Keratinocyte (primary cell): ENCODE data around the gene CNTNAP5. TPM values are rescaled to one million over a fixed set of nuclear protein-coding genes. Genes with fewer than 3 reads are reported as not detected.

Source experiments
- DNase-seq: peaks from one replicate; pipeline ENCODE4 v3.0.0-alpha.2; 2011; ENCODE audit warnings: low read depth, missing footprints, low spot score
- FAIRE-seq: peaks from 2 replicates; lab custom pipeline; 2011; peaks lifted over from hg19 to GRCh38; lab: Jason Lieb, UNC
- H2AFZ ChIP-seq: 2 replicates; pipeline ENCODE4 v1.6.0; 2012; ENCODE audit warnings: low read length, control low read depth, inconsistent platforms; ENCODE audit not compliant: control insufficient read depth
- H3K27ac ChIP-seq: 2 replicates; pipeline ENCODE4 v1.5.1; 2011; ENCODE audit warnings: low read length; ENCODE audit not compliant: control insufficient read depth, insufficient read depth
- H3K27me3 ChIP-seq: 3 replicates; pipeline ENCODE4 v1.6.0; 2011; ENCODE audit warnings: low read length; ENCODE audit not compliant: control insufficient read depth, insufficient read depth; ENCODE audit errors: extremely low read depth
- H3K36me3 ChIP-seq, 2 experiments: 2 replicates in 1 of 2; 3 replicates in 1 of 2; pipeline ENCODE4 v1.5.1; 2011; ENCODE audit warnings: low read length in 2 of 2, mild to moderate bottlenecking in 1 of 2; ENCODE audit not compliant: control insufficient read depth in 2 of 2, insufficient read depth in 2 of 2; ENCODE audit errors: extremely low read depth in 1 of 2
- H3K4me1 ChIP-seq: 3 replicates; pipeline ENCODE4 v1.5.1; 2011; ENCODE audit warnings: low read length; ENCODE audit not compliant: control insufficient read depth, insufficient read depth; ENCODE audit errors: extremely low read depth
- H3K4me2 ChIP-seq: 3 replicates; pipeline ENCODE4 v1.6.0; 2011; ENCODE audit warnings: low read depth, low read length; ENCODE audit not compliant: control insufficient read depth, insufficient read depth; ENCODE audit errors: extremely low read depth
- H3K4me3 ChIP-seq, 3 experiments: fragments of 200-600 bp in 1 of 3; sonication (generic) in 1 of 3; 2 replicates in 2 of 3; 3 replicates in 1 of 3; pipeline ENCODE4 v1.5.1; 2011 to 2016; ENCODE audit warnings: low read length in 3 of 3, mild to moderate bottlenecking in 3 of 3, control low read depth in 2 of 3, inconsistent platforms in 1 of 3, low read depth in 1 of 3, mixed read lengths in 1 of 3, mixed run types in 1 of 3, moderate library complexity in 1 of 3; ENCODE audit not compliant: control insufficient read depth in 2 of 3, insufficient read depth in 2 of 3; ENCODE audit errors: extremely low read depth in 1 of 3
- H3K79me2 ChIP-seq: 2 replicates; pipeline ENCODE4 v1.6.0; 2012; ENCODE audit warnings: low read length; ENCODE audit not compliant: control insufficient read depth, insufficient read depth
- H3K9ac ChIP-seq: 3 replicates; pipeline ENCODE4 v1.6.0; 2011; ENCODE audit warnings: low read length; ENCODE audit not compliant: control insufficient read depth, insufficient read depth; ENCODE audit errors: extremely low read depth
- H3K9me1 ChIP-seq: 3 replicates; pipeline ENCODE4 v1.6.0; 2011; ENCODE audit warnings: low read length; ENCODE audit not compliant: control insufficient read depth, insufficient read depth; ENCODE audit errors: extremely low read depth
- H3K9me3 ChIP-seq: 2 replicates; pipeline ENCODE4 v1.5.1; 2012; ENCODE audit warnings: low read depth, low read length; ENCODE audit not compliant: control insufficient read depth
- H4K20me1 ChIP-seq: 3 replicates; pipeline ENCODE4 v1.6.0; 2011; ENCODE audit warnings: low read length; ENCODE audit not compliant: control insufficient read depth, insufficient read depth; ENCODE audit errors: extremely low read depth
- EZH2 ChIP-seq: IDR thresholded peaks from one replicate; pipeline ENCODE4 v1.6.1; 2012; ENCODE audit warnings: inconsistent platforms, mild to moderate bottlenecking, low read length, moderate library complexity
- dilution Hi-C: fragments of 300-500 bp; cut with MboI; formaldehyde crosslinking; loops from one replicate; pipeline ENCODE4 v1.7.0; 2020; ENCODE audit warnings: low sequenced_read_pairs; ENCODE audit not compliant: extremely low pct_ligation_motif_present
- polyA plus RNA-seq, 5 experiments: library from polyadenylated mRNA; depleted of rRNA in 3 of 5; stranded (reverse) in 3 of 5; stranded (forward) in 1 of 5; unstranded in 1 of 5; fragments of >200 nt; gene quantifications; 1 replicate in 1 of 5; 2 replicates in 3 of 5; 3 replicates in 1 of 5; pipeline versions ENCODE4 v1.2.1 to v1.2.3, GENCODE V29; 2011 to 2012; ENCODE audit warnings: missing spikeins in 2 of 5, low read depth in 1 of 5, low replicate concordance in 1 of 5
- TF ChIP-seq, protein P1 (sequence below), 3 experiments: IDR thresholded peaks in 1 of 3; conservative IDR thresholded peaks in 1 of 3; optimal IDR thresholded peaks in 1 of 3; 2 replicates in 2 of 3; 3 replicates in 1 of 3; pipeline versions ENCODE3 to v1.5.1; 2011; ENCODE audit warnings: low read length in 3 of 3, mild to moderate bottlenecking in 3 of 3, moderate library complexity in 2 of 3, control low read depth in 1 of 3, inconsistent platforms in 1 of 3; ENCODE audit not compliant: insufficient read depth in 2 of 3; ENCODE audit errors: extremely low read depth in 1 of 3

CNTNAP5 gene
- polyA plus RNA-seq, 1 donor (not counting 4 experiments of a cell fraction or from before 2014, with no cell fraction given), result not detected

DNA sequence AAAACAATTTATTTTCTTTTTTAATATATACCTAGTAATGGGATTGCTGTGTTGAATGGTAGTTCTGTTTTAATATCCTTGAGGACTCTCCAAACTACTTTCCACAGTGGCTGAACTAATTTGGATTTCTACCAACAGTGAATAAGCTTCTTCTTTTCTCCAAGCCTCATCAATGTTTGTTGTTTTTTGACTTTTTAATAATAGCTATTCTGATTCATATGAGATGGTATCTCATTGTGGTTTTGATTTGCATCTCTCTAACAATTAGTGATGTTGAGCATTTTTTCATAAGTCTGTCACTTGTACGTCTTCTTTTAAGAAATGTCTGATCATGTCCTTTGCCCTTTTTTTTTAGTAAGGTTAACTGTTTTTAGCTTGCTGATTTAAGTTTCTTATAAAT is 863.3 kb downstream of the CNTNAP5 start:
- Histone ChIP-seq H3K9me3 (no peaks in the 10 kb centered on the region), H4K20me1 (no peaks in the 10 kb centered on the region), H3K4me2 (no peak overlapping the region), H3K4me3 (no peak overlapping the region), H3K79me2 (no peaks in the 10 kb centered on the region), H2AFZ (no peak overlapping the region), H3K27ac (no peak overlapping the region), H3K27me3 (no peaks in the 10 kb centered on the region), H3K4me1 (no peaks in the 10 kb centered on the region), H3K36me3 (no peaks in the 10 kb centered on the region), H3K9ac (no peak overlapping the region), H3K9me1 (no peaks in the 10 kb centered on the region)
- dilution Hi-C loops, result no loop called here
- DNase-seq (no peak), FAIRE-seq (no peak)
- TF ChIP-seq EZH2, result no peak
- TF ChIP-seq, protein P1, sequence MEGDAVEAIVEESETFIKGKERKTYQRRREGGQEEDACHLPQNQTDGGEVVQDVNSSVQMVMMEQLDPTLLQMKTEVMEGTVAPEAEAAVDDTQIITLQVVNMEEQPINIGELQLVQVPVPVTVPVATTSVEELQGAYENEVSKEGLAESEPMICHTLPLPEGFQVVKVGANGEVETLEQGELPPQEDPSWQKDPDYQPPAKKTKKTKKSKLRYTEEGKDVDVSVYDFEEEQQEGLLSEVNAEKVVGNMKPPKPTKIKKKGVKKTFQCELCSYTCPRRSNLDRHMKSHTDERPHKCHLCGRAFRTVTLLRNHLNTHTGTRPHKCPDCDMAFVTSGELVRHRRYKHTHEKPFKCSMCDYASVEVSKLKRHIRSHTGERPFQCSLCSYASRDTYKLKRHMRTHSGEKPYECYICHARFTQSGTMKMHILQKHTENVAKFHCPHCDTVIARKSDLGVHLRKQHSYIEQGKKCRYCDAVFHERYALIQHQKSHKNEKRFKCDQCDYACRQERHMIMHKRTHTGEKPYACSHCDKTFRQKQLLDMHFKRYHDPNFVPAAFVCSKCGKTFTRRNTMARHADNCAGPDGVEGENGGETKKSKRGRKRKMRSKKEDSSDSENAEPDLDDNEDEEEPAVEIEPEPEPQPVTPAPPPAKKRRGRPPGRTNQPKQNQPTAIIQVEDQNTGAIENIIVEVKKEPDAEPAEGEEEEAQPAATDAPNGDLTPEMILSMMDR (optimal IDR thresholded peaks at IDR 0.05 in 1 of 3, IDR thresholded peaks at IDR 0.05 in 1 of 3, conservative IDR thresholded peaks at IDR 0.05 in 1 of 3; ENCODE audit: extremely low read depth in 1 of 3, insufficient read depth in 2 of 3, low read length in 3 of 3), result no peak

DNA sequence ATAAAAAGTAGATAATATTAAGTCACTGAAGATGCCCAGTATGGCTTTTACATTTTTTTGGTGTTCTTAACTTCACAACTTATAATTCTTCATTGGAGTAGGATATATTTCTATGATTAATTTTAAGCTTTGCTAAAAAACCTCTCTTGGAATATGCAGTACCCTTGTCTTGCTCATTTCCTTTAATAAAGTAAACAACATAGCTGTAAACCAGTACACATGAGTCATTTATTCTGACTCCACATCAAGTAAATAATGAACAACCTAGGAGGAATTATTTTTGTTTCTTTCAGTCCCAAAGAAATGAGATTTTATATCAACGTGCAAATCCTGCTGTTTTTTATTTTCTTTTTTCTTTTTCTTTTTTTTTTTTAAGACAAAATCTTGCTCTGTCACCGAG is 869.1 kb downstream of the CNTNAP5 start:
- Histone ChIP-seq H4K20me1 (no peaks in the 10 kb centered on the region), H3K9me3 (peaks cover 4% of the 10 kb centered on the region), H3K27ac (no peak overlapping the region), H3K9me1 (no peaks in the 10 kb centered on the region), H3K4me1 (no peaks in the 10 kb centered on the region), H3K4me2 (no peak overlapping the region), H3K27me3 (no peaks in the 10 kb centered on the region), H3K36me3 (no peaks in the 10 kb centered on the region), H3K79me2 (no peaks in the 10 kb centered on the region), H3K4me3 (no peak overlapping the region), H2AFZ (no peak overlapping the region), H3K9ac (no peak overlapping the region)
- dilution Hi-C loops, result no loop called here
- no peak for FAIRE-seq
- TF ChIP-seq EZH2, result no peak
- TF ChIP-seq, protein P1 (optimal IDR thresholded peaks at IDR 0.05 in 1 of 3, IDR thresholded peaks at IDR 0.05 in 1 of 3, conservative IDR thresholded peaks at IDR 0.05 in 1 of 3; ENCODE audit: extremely low read depth in 1 of 3, insufficient read depth in 2 of 3, low read length in 3 of 3), result no peak
- no peak for DNase-seq
